ENCODE results near the gene SH3BP2. TPM values are rescaled to one million over a fixed set of nuclear protein-coding genes. Genes with fewer than 3 reads are reported as not detected.

Gene SH3BP2, protein sequence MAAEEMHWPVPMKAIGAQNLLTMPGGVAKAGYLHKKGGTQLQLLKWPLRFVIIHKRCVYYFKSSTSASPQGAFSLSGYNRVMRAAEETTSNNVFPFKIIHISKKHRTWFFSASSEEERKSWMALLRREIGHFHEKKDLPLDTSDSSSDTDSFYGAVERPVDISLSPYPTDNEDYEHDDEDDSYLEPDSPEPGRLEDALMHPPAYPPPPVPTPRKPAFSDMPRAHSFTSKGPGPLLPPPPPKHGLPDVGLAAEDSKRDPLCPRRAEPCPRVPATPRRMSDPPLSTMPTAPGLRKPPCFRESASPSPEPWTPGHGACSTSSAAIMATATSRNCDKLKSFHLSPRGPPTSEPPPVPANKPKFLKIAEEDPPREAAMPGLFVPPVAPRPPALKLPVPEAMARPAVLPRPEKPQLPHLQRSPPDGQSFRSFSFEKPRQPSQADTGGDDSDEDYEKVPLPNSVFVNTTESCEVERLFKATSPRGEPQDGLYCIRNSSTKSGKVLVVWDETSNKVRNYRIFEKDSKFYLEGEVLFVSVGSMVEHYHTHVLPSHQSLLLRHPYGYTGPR
- 67.7 and 70.8 TPM in 2 replicates for total RNA-seq
- long read RNA-seq, partial matches to known transcripts, result 0 of 3 reads
- long read RNA-seq, other reads (novel, unspliced or antisense), result 3 of 3 reads

DNA sequence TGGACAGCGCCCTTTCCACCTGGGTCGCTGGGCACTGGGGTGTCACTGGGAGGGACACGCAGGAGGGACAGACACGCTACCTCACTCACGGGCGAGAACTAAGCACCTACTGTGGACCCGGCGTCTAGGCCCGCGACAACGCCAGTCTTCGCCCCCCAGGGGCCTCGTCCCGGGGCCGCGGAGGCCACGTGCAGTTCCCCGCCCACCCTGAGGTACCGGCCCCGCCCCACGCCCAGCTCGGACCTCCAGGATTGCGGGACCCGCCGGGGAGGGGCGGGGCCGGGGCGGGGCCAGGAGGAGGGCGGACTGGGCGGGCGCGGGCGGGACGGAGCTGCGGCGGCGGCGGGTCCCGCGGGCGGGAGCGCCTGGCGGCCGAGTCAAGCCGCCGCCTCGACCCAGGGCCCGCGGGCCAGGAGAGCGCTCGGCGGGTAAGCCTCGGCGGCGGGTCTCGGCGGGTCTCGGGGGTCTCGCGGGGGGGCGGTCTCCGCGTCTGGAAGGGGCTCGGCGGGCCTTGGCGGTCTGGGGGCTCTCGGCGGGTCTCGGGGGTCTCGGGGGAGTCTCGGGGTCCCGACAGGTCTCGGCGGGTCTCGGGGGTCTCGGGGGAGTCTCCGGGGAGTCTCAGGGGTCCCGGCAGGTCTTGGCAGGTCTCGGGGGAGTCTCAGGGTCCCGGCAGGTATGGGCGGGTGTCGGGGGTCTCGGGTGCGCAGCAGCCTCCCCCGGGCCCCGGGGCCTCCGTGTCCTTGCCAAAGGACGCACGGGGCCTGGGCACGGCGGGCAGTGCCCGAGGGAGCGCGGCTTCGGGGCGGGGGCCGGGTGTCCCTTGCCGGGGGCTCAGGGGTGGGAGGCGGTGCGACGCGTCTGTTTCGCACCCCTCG is at the start of gene SH3BP2:
Gene SH3BP2 (plus strand): TSS at position 375 of the 875 bp plus-strand sequence. CDS start 27,533 bp downstream, outside the sequence.
- H3K27ac Mint-ChIP-seq, result no peak within 1 kb of the TSS
- H3K36me3 Mint-ChIP-seq (ENCODE audit: insufficient read depth), result no peaks in the 10 kb centered on the region
- peak; percentile 54 for DNase-seq (ENCODE audit: low spot score, unreplicated experiment)
- no peaks in the 10 kb centered on the region for H3K9me3 Mint-ChIP-seq (ENCODE audit: low read depth)
- H3K27me3 Mint-ChIP-seq, result peaks cover 42% of the 10 kb centered on the region
- H3K4me1 Mint-ChIP-seq (ENCODE audit: low read depth), result no peaks in the 10 kb centered on the region
- TF ChIP-seq, protein P1, sequence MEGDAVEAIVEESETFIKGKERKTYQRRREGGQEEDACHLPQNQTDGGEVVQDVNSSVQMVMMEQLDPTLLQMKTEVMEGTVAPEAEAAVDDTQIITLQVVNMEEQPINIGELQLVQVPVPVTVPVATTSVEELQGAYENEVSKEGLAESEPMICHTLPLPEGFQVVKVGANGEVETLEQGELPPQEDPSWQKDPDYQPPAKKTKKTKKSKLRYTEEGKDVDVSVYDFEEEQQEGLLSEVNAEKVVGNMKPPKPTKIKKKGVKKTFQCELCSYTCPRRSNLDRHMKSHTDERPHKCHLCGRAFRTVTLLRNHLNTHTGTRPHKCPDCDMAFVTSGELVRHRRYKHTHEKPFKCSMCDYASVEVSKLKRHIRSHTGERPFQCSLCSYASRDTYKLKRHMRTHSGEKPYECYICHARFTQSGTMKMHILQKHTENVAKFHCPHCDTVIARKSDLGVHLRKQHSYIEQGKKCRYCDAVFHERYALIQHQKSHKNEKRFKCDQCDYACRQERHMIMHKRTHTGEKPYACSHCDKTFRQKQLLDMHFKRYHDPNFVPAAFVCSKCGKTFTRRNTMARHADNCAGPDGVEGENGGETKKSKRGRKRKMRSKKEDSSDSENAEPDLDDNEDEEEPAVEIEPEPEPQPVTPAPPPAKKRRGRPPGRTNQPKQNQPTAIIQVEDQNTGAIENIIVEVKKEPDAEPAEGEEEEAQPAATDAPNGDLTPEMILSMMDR (IDR thresholded peaks at IDR 0.05; ENCODE audit: unreplicated experiment), result no peak
- H3K4me3 Mint-ChIP-seq (ENCODE audit: low read depth), result peak within 1 kb of the TSS; percentile 58

DNA sequence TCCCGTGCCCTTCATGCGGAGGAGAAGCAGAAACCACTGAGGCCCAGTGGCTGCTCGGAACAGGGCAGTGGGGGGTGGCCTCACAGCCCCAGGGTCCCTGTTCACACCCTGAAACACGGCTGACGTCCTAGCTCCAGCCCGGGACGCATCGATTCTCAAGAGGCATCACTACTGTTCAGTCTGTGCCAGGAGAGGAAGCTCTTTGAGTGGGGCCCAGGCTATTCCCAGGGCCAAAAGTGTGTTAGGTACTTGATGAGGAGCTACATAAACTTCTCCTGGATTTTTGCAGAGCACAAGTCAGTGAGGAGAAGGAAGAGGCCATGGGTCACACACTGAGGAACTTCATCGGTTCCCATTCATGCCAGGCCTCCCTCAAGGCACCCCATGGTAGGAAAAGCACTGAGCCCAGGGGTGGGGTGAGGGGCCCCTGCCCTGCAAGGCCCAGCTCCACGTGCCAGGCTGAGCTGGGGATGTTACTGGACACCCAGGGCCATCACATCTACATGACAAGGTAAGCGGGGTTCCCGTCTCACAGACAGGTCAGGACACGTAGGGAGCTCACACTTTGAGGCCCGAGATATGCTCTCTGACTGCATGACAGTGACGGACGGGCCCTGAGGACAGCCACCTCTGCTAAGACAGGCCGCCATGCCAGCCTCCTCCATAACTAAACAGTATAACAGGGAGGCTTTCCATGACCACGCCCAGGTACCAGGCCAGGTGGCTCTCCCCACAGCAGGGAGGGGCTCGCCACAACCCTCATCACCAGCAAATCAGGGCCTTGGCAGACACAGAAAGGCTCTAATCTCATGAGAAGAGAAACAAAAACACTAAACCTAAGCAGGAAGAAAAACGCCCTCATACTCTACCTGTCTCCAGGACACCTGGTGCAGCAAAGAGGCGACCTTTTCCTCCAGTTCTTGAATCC is 49.1 kb upstream of the SH3BP2 start:
- no peaks in the 10 kb centered on the region for H3K9me3 Mint-ChIP-seq (ENCODE audit: low read depth)
- peaks cover 3% of the 10 kb centered on the region for H3K4me1 Mint-ChIP-seq (ENCODE audit: low read depth)
- no peak overlapping the region for H3K27ac Mint-ChIP-seq
- H3K36me3 Mint-ChIP-seq (ENCODE audit: insufficient read depth), result peaks cover 13% of the 10 kb centered on the region
- no peaks in the 10 kb centered on the region for H3K27me3 Mint-ChIP-seq
- no peak for DNase-seq (ENCODE audit: low spot score, unreplicated experiment)
- H3K4me3 Mint-ChIP-seq (ENCODE audit: low read depth), result no peak overlapping the region
- TF ChIP-seq, protein P1 (IDR thresholded peaks at IDR 0.05; ENCODE audit: unreplicated experiment), result no peak

DNA sequence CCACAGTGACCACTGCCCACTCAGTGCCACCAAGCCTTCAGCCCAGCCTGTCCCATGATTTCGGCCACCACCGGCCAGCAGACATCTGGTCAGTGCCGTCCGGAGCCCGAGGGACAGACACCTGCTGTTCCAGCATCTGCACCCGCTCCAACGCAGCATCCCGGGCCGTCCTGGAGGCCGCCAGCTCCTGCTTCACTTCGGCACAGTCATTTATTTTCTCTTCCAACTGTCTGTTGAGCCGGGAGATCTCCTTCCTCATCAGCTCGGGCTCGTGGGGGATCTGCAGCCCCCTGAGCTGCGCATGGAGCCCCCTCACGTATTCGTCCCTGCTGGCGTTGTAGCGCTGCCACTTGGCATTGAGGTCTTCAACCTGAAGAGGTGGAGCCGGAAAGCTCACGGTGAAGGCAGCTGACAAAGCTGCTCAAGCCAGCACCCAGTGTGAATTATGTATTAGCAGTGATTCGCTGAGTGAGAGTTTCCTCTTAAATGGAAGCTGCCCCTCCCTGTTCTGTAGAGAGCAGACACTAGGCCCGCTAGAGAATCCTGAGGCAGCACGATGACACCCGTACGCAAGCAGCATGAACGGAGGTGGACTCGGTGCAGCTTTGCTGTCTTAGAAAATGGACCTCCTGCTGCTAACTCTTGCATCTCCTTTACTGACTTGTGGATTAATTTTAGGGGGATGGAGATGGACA is 48.2 kb upstream of the SH3BP2 start:
- Mint-ChIP-seq H3K27me3 (no peaks in the 10 kb centered on the region), H3K27ac (no peak overlapping the region), H3K36me3 (ENCODE audit: insufficient read depth) (peaks cover 13% of the 10 kb centered on the region), H3K4me1 (ENCODE audit: low read depth) (peaks cover 3% of the 10 kb centered on the region), H3K4me3 (ENCODE audit: low read depth) (no peak overlapping the region), H3K9me3 (ENCODE audit: low read depth) (no peaks in the 10 kb centered on the region)
- no peak for DNase-seq (ENCODE audit: low spot score, unreplicated experiment)
- TF ChIP-seq, protein P1 (IDR thresholded peaks at IDR 0.05; ENCODE audit: unreplicated experiment), result no peak

DNA sequence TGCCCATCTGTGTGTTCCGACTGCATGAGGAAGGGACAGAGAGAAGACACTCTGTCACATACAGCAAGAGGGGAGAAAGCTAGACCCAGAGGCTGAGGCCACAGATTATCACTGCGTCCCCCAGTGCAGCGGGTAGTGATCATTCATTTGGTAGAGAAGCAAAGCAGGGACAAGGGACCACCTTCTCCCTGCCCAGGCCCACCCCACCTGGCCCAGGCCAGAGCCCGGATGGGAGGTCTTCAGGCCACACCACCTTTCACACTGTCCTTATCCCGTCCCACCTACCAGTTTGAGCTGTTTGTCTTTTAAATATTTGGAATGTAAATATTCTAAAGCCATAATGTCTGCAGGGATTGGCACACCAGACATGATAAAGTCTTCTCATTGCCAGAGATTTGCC is 47.4 kb upstream of the SH3BP2 start:
- no peak for DNase-seq (ENCODE audit: low spot score, unreplicated experiment)
- Mint-ChIP-seq H3K27ac (no peak overlapping the region), H3K4me1 (ENCODE audit: low read depth) (peaks cover 3% of the 10 kb centered on the region), H3K9me3 (ENCODE audit: low read depth) (no peaks in the 10 kb centered on the region), H3K4me3 (ENCODE audit: low read depth) (no peak overlapping the region), H3K27me3 (no peaks in the 10 kb centered on the region), H3K36me3 (ENCODE audit: insufficient read depth) (peaks cover 13% of the 10 kb centered on the region)
- TF ChIP-seq, protein P1 (IDR thresholded peaks at IDR 0.05; ENCODE audit: unreplicated experiment), result no peak

All from progenitor cell of endocrine pancreas (in vitro differentiated cells).